Ishikawa (cell line): Measurements from ENCODE around the gene CCDC121.

Experiments used
- CEBPB ChIP-seq: IDR thresholded peaks from 2 replicates; pipeline ENCODE4 v1.6.1; 2012
- CREB1 ChIP-seq: IDR thresholded peaks from 2 replicates; pipeline ENCODE4 v1.6.1; 2012; ENCODE audit warnings: low read depth
- EGR1 ChIP-seq: IDR thresholded peaks from 2 replicates; pipeline ENCODE4 v1.6.1; 2012
- EP300 ChIP-seq: IDR thresholded peaks from 2 replicates; pipeline ENCODE4 v1.6.1; 2012; ENCODE audit warnings: borderline replicate concordance
- FOXM1 ChIP-seq: IDR thresholded peaks from 2 replicates; pipeline ENCODE4 v1.6.1; 2012; ENCODE audit warnings: low read depth, borderline replicate concordance
- NFIC ChIP-seq: IDR thresholded peaks from 2 replicates; pipeline ENCODE4 v1.6.1; 2012
- RAD21 ChIP-seq: IDR thresholded peaks from 2 replicates; pipeline ENCODE4 v1.6.1; 2012; ENCODE audit warnings: low read depth
- TAF1 ChIP-seq: IDR thresholded peaks from 2 replicates; pipeline ENCODE4 v1.6.1; 2012; ENCODE audit warnings: low read depth, mild to moderate bottlenecking
- TCF12 ChIP-seq: IDR thresholded peaks from 2 replicates; pipeline ENCODE4 v1.6.1; 2012; ENCODE audit warnings: low read depth
- TEAD4 ChIP-seq: IDR thresholded peaks from 2 replicates; pipeline ENCODE4 v1.6.1; 2012
- YY1 ChIP-seq: IDR thresholded peaks from 2 replicates; pipeline ENCODE4 v1.6.1; 2012; ENCODE audit warnings: low read depth
- ZBTB7A ChIP-seq: IDR thresholded peaks from 2 replicates; pipeline ENCODE4 v1.6.1; 2012; ENCODE audit warnings: low read depth
- TF ChIP-seq, protein P1 (sequence below): IDR thresholded peaks from 2 replicates; pipeline ENCODE4 v1.6.1; 2012; ENCODE audit warnings: low read depth, mild to moderate bottlenecking
- TF ChIP-seq, protein P2 (sequence below): IDR thresholded peaks from 2 replicates; pipeline ENCODE4 v1.6.1; 2012
- TF ChIP-seq, protein P3 (sequence below): IDR thresholded peaks from 2 replicates; pipeline ENCODE4 v1.6.1; 2012

CCDC121 gene

DNA sequence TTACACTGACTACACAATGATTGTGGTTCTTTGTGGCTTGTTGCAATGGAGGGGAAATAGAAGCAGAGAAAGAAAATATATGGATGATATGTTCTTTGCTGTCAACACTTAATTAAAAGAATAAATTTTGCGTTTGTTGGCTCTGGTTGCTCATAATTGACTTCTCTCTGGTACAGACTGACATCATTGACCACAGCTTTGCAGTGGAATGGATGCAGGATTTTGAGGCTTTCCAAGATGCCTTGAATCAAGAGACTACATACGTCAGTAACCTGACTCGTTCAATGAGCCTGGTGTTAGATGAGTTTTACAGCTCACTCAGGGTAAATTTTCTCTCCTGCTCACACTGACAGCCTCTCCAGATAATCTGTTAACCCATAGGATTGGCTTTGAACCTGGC lies 9.9 kb upstream of the CCDC121 start:
- TF ChIP-seq NFIC (no peak), FOXM1 (no peak), CREB1 (no peak), EGR1 (no peak), RAD21 (no peak), TAF1 (no peak), CEBPB (no peak), EP300 (no peak)
- TF ChIP-seq, protein P1, sequence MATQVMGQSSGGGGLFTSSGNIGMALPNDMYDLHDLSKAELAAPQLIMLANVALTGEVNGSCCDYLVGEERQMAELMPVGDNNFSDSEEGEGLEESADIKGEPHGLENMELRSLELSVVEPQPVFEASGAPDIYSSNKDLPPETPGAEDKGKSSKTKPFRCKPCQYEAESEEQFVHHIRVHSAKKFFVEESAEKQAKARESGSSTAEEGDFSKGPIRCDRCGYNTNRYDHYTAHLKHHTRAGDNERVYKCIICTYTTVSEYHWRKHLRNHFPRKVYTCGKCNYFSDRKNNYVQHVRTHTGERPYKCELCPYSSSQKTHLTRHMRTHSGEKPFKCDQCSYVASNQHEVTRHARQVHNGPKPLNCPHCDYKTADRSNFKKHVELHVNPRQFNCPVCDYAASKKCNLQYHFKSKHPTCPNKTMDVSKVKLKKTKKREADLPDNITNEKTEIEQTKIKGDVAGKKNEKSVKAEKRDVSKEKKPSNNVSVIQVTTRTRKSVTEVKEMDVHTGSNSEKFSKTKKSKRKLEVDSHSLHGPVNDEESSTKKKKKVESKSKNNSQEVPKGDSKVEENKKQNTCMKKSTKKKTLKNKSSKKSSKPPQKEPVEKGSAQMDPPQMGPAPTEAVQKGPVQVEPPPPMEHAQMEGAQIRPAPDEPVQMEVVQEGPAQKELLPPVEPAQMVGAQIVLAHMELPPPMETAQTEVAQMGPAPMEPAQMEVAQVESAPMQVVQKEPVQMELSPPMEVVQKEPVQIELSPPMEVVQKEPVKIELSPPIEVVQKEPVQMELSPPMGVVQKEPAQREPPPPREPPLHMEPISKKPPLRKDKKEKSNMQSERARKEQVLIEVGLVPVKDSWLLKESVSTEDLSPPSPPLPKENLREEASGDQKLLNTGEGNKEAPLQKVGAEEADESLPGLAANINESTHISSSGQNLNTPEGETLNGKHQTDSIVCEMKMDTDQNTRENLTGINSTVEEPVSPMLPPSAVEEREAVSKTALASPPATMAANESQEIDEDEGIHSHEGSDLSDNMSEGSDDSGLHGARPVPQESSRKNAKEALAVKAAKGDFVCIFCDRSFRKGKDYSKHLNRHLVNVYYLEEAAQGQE, result no peak
- TF ChIP-seq, protein P2, sequence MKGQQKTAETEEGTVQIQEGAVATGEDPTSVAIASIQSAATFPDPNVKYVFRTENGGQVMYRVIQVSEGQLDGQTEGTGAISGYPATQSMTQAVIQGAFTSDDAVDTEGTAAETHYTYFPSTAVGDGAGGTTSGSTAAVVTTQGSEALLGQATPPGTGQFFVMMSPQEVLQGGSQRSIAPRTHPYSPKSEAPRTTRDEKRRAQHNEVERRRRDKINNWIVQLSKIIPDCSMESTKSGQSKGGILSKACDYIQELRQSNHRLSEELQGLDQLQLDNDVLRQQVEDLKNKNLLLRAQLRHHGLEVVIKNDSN, result no peak
- TF ChIP-seq, protein P3, sequence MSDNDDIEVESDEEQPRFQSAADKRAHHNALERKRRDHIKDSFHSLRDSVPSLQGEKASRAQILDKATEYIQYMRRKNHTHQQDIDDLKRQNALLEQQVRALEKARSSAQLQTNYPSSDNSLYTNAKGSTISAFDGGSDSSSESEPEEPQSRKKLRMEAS, result no peak

DNA sequence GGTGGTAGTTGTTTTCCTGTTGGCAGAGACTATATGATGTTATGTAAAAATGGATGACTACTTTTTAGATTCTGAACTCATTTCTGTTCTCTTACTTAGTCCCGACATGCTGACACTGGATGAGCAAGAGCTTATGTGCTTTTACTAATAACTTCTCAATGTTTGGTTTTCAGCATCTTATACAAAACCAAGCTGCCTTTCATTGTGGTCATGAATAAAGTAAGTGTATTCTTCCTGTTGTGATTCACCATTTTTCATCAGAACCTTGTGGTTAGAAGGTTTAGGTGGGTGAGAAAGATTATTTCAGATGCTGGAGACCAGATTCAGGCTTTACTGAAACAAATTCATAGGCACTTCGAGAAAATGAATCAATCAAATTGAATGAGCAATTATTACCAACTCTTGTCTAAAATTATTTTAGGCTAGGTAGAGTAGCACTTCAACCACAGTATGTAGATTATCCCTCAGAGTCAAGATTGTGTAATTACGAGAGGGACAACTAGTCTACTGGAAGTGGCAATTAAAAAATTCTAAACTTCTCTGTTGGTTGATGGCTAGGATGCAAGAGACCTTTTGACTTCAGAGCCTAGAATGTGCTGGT lies 9.3 kb upstream of the CCDC121 start:
- TF ChIP-seq TAF1, result no peak
- no peak for TF ChIP-seq NFIC
- TF ChIP-seq RAD21, result no peak
- no peak for TF ChIP-seq CREB1
- no peak for TF ChIP-seq CEBPB
- TF ChIP-seq, protein P3, result no peak
- TF ChIP-seq YY1, result no peak
- no peak for TF ChIP-seq ZBTB7A

DNA sequence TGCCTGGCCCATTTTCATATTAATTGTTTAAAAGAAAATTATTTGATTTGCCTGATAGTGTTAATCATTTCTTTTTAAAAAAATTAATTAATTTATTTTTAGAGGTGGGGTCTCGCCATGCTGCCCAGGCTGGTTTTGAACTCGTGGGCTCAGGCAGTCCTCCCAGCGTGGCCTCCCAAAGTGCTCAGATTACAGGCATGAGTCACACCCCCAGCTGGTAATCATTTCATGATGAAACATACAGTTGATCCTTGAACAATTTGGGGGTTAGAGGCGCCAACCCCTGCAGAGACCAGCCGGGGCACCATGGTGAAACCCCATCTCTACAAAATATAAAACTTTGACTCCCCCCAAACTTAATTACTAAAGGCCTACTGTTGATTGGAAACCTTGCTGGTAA lies 8.0 kb upstream of the CCDC121 start:
- TF ChIP-seq EGR1, result no peak
- no peak for TF ChIP-seq YY1
- TF ChIP-seq EP300, result no peak
- TF ChIP-seq TAF1, result no peak
- no peak for TF ChIP-seq ZBTB7A
- no peak for TF ChIP-seq CREB1
- no peak for TF ChIP-seq TCF12
- no peak for TF ChIP-seq NFIC
- no peak for TF ChIP-seq TEAD4
- no peak for TF ChIP-seq RAD21
- TF ChIP-seq, protein P2, result no peak
- no peak for TF ChIP-seq CEBPB
- TF ChIP-seq, protein P1, result no peak

DNA sequence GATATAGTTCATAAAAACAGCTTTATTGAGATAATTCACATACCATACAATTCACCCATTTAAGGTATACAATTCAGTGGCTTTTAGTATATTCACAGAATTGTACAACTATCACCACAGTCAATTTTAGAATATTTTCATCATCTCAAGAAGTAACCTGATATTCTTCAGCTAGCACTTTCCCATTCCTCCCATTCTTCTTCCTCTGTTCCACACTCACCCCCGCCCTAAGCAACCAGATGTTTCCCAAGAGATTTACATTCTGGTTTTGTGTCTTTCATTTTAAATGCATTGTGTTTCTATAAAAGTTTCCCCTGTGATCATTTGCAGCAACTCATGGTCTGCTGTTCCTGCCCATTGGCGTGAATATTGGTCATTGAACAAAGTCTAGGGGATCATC lies 5.5 kb upstream of the CCDC121 start:
- TF ChIP-seq, protein P1, result no peak
- no peak for TF ChIP-seq FOXM1
- TF ChIP-seq TEAD4, result no peak
- TF ChIP-seq RAD21, result no peak
- TF ChIP-seq TCF12, result no peak
- no peak for TF ChIP-seq TAF1
- no peak for TF ChIP-seq ZBTB7A
- no peak for TF ChIP-seq YY1
- TF ChIP-seq, protein P3, result no peak
- TF ChIP-seq NFIC, result no peak
- TF ChIP-seq, protein P2, result no peak
- TF ChIP-seq EGR1, result no peak
- no peak for TF ChIP-seq CREB1
- no peak for TF ChIP-seq CEBPB
- no peak for TF ChIP-seq EP300
